ENCODE measurements around the gene SCAP.

The SCAP gene

DNA sequence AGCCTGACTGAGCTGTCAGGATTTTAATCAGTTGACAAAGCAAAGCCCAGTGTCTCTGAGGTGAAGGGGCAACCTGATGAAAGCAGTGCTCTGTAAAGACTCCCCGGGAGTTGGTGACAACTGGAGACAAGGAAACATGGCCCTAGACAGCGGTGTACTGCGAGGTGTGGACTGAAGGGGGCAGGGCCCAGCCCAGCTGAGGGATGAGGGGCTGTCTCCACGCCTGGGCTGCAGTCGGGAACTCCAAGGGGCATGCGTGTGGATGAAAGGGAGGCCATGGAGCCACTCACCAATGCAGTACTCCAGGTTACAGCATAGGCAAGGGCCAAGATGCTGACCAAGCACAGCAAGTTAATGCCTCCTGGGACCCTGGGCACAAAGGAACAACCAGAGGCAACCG lies 45.1 kb downstream of the SCAP start:
- no peak for DNase-seq (ENCODE audit: low read depth)

GRCh38 chr3:47429476-47430270 lies 46.1 kb downstream of the SCAP start:
- no peak for DNase-seq (ENCODE audit: low read depth)

GRCh38 chr3:47428662-47429061 lies 47.1 kb downstream of the SCAP start:
- DNase-seq (ENCODE audit: low read depth) = no peak

GRCh38 chr3:47427866-47428265 lies 47.9 kb downstream of the SCAP start:
- no peak for DNase-seq (ENCODE audit: low read depth)

GRCh38 chr3:47425959-47426358 lies 49.8 kb downstream of the SCAP start:
- DNase-seq (ENCODE audit: low read depth) = no peak

DNA sequence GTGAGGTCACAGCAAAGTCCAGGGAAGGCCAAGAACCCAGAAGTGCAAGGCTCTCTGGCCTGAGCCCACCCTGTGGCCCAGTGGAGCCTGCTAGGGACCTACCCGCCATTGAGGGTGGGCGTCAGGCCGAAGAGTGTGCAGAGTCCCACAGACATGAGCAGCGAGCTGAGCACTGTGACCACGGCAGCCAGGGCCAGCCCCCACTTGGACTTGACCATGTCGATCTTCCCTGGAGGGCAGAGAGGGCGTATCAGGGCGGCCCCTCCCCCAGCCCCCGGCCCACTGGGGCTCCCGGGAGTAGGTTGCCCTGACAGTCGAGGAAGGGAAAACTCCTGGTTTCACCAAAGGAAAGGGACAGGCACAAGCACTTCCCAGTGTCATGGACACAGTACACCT lies 50.4 kb downstream of the SCAP start:
- DNase-seq (ENCODE audit: low read depth) = no peak

GRCh38 chr3:47424434-47425382 lies 51.0 kb downstream of the SCAP start:
- DNase-seq (ENCODE audit: low read depth) = no peak

GRCh38 chr3:47423548-47424145 lies 52.1 kb downstream of the SCAP start:
- no peak for DNase-seq (ENCODE audit: low read depth)

DNA sequence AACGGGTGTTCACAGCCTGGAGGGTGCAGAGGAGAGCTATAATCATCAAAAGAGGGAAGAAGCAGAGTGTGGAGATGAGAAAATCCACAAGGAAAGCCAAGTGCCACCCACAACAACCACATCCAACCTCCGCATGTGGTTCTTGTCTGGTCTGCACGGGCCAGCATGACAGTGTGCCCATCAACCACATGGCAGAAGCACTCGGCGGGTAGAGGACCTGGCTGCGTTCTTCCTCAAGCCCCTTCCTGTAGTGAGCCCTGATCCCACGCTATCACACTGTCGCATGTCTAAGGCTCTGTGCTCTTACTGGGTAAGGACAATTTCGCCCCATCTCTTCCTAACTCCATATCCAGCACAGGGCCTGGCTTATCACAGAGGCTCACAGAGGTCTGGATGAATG lies 53.0 kb downstream of the SCAP start:
- DNase-seq (ENCODE audit: low read depth) = no peak

GRCh38 chr3:47421741-47422649 lies 53.7 kb downstream of the SCAP start:
- DNase-seq (ENCODE audit: low read depth) = no peak

GRCh38 chr3:47420511-47421484 lies 54.9 kb downstream of the SCAP start:
- peak; percentile 79 for DNase-seq (ENCODE audit: low read depth)

DNA sequence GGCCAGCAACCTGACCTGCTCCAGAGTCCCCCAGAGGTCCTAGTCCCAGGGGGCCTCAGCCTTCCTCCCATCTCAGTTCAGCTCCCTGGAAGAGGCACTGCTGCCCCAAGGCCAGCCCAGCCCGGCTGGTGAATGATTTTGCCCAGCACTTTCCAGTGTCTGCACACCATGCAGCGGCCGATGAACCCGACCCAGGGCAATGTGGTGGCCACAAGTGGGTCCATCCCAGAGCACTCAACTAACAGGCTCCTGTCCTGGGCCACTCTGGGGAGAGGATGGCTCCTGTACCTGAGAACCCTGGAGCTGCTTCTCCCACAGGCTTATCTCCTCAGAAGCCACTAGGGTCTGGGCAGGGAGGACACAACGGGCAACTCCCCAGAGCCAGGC lies 55.7 kb downstream of the SCAP start:
- DNase-seq (ENCODE audit: low read depth) = no peak

GRCh38 chr3:47419083-47420043 lies 56.4 kb downstream of the SCAP start:
- DNase-seq (ENCODE audit: low read depth) = no peak

DNA sequence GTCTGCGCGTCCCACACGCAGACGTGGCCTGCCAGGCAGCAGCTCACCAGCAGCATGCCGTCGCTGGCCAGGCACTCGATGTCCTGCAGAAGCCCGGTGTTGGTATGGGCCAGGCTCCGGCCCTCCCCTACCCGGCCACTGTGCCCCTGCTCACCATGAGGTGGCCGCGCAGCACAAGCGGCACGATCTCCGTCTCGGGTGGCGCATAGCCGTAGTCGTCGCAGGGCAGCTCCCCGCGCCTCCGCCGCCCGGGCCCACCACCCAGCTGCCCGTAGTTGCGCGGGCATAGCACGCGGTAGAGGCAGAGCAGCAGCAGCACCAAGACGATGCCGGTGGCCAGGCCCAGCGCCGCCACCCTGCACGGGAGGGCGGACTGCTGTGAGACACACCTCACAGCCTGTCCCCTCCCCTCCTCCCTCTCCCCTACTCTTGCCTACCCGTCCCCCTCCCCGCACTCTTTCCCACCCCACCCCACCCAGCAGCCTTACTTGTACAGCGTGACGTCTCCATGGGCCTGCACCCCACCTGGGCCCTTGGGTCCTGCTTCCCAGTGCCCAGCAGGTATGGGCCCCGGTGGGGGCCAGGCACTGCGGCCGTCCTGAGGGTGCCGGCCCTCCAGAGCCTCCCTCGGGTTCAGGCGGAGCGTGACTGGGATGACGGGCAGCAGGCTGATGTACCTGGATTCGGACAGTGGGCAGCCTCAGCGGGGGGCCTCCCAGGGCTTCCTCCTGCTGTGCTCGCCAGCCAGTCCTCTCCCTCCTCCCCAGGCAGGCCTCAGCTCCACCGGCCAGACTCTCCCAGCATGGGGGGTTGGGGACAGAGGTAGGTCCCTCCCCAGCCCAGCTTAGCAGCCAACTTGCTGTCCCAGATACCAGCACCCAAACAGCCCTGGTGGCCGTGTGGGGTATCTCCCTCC lies 57.3 kb downstream of the SCAP start:
- DNase-seq (ENCODE audit: low read depth) = no peak

DNA sequence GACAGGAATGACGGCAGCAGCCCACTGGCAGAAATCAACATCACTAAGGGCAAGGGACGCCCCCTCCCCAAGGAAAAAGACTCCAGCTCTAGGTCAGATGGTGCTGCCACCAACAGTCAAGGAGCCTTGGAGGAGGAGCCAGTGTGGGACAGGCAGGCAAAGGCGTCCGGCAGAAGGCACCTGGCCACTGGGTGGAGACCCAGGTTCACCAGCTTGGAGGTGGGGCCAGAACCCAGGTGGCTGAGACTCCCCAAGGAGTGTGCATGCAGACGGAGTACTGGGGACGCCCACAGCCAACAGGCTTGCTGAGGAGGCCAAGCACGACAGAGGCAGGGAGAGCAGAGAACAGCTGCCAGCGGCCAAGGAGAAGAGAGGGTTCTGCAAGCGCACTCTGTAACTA lies 59.7 kb downstream of the SCAP start:
- no peak for DNase-seq (ENCODE audit: low read depth)

- DNase-seq (ENCODE audit: low read depth) = no peak
Observed at GRCh38 chr3:47414666-47415587, 60.8 kb downstream of the SCAP start.

- no peak for DNase-seq (ENCODE audit: low read depth)
Observed at GRCh38 chr3:47414161-47414564, 61.6 kb downstream of the SCAP start.
